Osteoblast (primary cell): ENCODE results near the gene LAMC1. TPM values are rescaled to one million over a fixed set of nuclear protein-coding genes. Genes with fewer than 3 reads are reported as not detected.

Source experiments
- DNase-seq: peaks from one replicate; pipeline ENCODE4 v3.0.0; 2011; ENCODE audit warnings: low spot score, mixed read lengths; ENCODE audit not compliant: insufficient read length; ENCODE audit errors: missing footprints
- H2AFZ ChIP-seq: 2 replicates; pipeline ENCODE4 v1.6.0; 2011; ENCODE audit warnings: mild to moderate bottlenecking, low read length
- H3K27ac ChIP-seq: 2 replicates; pipeline ENCODE4 v1.5.1; 2011; ENCODE audit warnings: mild to moderate bottlenecking, low read depth, low read length, moderate library complexity
- H3K27me3 ChIP-seq: 2 replicates; pipeline ENCODE4 v1.6.0; 2012; ENCODE audit warnings: mild to moderate bottlenecking, control low read depth, inconsistent platforms, low read length, moderate library complexity; ENCODE audit not compliant: insufficient read depth
- H3K36me3 ChIP-seq: 2 replicates; pipeline ENCODE4 v1.5.1; 2011; ENCODE audit warnings: mild to moderate bottlenecking, low read length, control low read depth, moderate library complexity; ENCODE audit not compliant: insufficient read depth
- H3K4me1 ChIP-seq: 2 replicates; pipeline ENCODE4 v1.5.1; 2011; ENCODE audit warnings: mild to moderate bottlenecking, low read length, control low read depth, moderate library complexity; ENCODE audit not compliant: insufficient read depth
- H3K4me2 ChIP-seq: 2 replicates; pipeline ENCODE4 v1.6.0; 2011; ENCODE audit warnings: mild to moderate bottlenecking, low read length; ENCODE audit not compliant: insufficient read depth
- H3K4me3 ChIP-seq: fragments of 200-600 bp; sonication (generic); 3 replicates; pipeline ENCODE4 v1.5.1; 2012; ENCODE audit warnings: mild to moderate bottlenecking, low read length, inconsistent platforms; ENCODE audit not compliant: insufficient read depth
- H3K79me2 ChIP-seq: 2 replicates; pipeline ENCODE4 v1.6.0; 2012; ENCODE audit warnings: mild to moderate bottlenecking, low read length, control low read depth, inconsistent platforms; ENCODE audit not compliant: insufficient read depth
- H3K9me3 ChIP-seq: 2 replicates; pipeline ENCODE4 v1.5.1; 2011; ENCODE audit warnings: low read depth, low read length, control low read depth
- H4K20me1 ChIP-seq: 2 replicates; pipeline ENCODE4 v1.6.0; 2012; ENCODE audit warnings: mild to moderate bottlenecking, low read length, control low read depth; ENCODE audit not compliant: insufficient read depth
- CTCF ChIP-seq: IDR thresholded peaks from 2 replicates; pipeline ENCODE4 v1.5.1; 2011; ENCODE audit warnings: mild to moderate bottlenecking, low read depth, low read length, moderate library complexity; ENCODE audit errors: extremely low read depth
- total RNA-seq: library from RNA; depleted of rRNA; stranded (reverse); fragments of >200 nt; gene quantifications from 2 replicates; pipeline ENCODE4 v1.2.3, GENCODE V29; 2012

The LAMC1 gene
- total RNA-seq, 1 donor = 966 TPM

- no peaks in the 10 kb centered on the region for H3K9me3 ChIP-seq
- no peak overlapping the region for H3K4me2 ChIP-seq
- no peaks in the 10 kb centered on the region for H3K36me3 ChIP-seq
- no peak overlapping the region for H3K4me3 ChIP-seq
- H2AFZ ChIP-seq = peak overlapping the region; percentile 56
- no peak for TF ChIP-seq CTCF
- H3K79me2 ChIP-seq = no peaks in the 10 kb centered on the region
- no peaks in the 10 kb centered on the region for H3K27me3 ChIP-seq
- H3K27ac ChIP-seq = no peak overlapping the region
- DNase-seq = no peak
- H3K4me1 ChIP-seq = peaks cover 17% of the 10 kb centered on the region
- H4K20me1 ChIP-seq = no peaks in the 10 kb centered on the region
Measured at GRCh38 chr1:182993746-182994145, 29.5 kb upstream of the LAMC1 start.

GRCh38 chr1:182995894-182996293 lies 27.3 kb upstream of the LAMC1 start:
- Histone ChIP-seq H3K9me3 (no peaks in the 10 kb centered on the region), H4K20me1 (no peaks in the 10 kb centered on the region), H3K79me2 (no peaks in the 10 kb centered on the region), H2AFZ (peak overlapping the region; percentile 23), H3K4me2 (no peak overlapping the region), H3K4me1 (peaks cover 2% of the 10 kb centered on the region), H3K4me3 (no peak overlapping the region), H3K36me3 (no peaks in the 10 kb centered on the region), H3K27me3 (no peaks in the 10 kb centered on the region), H3K27ac (no peak overlapping the region)
- no peak for DNase-seq
- no peak for TF ChIP-seq CTCF

- no peak for TF ChIP-seq CTCF
- no peak overlapping the region for H2AFZ ChIP-seq
- no peaks in the 10 kb centered on the region for H3K4me1 ChIP-seq
- no peak overlapping the region for H3K27ac ChIP-seq
- no peaks in the 10 kb centered on the region for H3K79me2 ChIP-seq
- H3K9me3 ChIP-seq = no peaks in the 10 kb centered on the region
- no peak overlapping the region for H3K4me2 ChIP-seq
- H4K20me1 ChIP-seq = no peaks in the 10 kb centered on the region
- no peaks in the 10 kb centered on the region for H3K27me3 ChIP-seq
- H3K4me3 ChIP-seq = no peak overlapping the region
- DNase-seq = no peak
- no peaks in the 10 kb centered on the region for H3K36me3 ChIP-seq
Measured at GRCh38 chr1:182996816-182997215, 26.4 kb upstream of the LAMC1 start.

GRCh38 chr1:182998482-182998881 lies 24.7 kb upstream of the LAMC1 start:
- H3K4me1 ChIP-seq = no peaks in the 10 kb centered on the region
- TF ChIP-seq CTCF = no peak
- H3K4me3 ChIP-seq = no peak overlapping the region
- H4K20me1 ChIP-seq = no peaks in the 10 kb centered on the region
- H3K9me3 ChIP-seq = no peaks in the 10 kb centered on the region
- no peaks in the 10 kb centered on the region for H3K79me2 ChIP-seq
- no peak overlapping the region for H3K27ac ChIP-seq
- no peaks in the 10 kb centered on the region for H3K36me3 ChIP-seq
- H3K4me2 ChIP-seq = no peak overlapping the region
- no peak for DNase-seq
- no peaks in the 10 kb centered on the region for H3K27me3 ChIP-seq
- H2AFZ ChIP-seq = no peak overlapping the region
